Retinal pigment epithelial cell (primary cell): Measurements from ENCODE around the gene GGPS1.

Experiments
- DNase-seq: peaks from one replicate; pipeline ENCODE4 v3.0.0-alpha.2; 2010; ENCODE audit warnings: low read depth
- H3K4me3 ChIP-seq: 2 replicates; pipeline ENCODE4 v1.5.1; 2011; ENCODE audit warnings: mild to moderate bottlenecking, low read length, control low read depth, moderate library complexity
- CTCF ChIP-seq: conservative IDR thresholded peaks from 2 replicates; pipeline ENCODE4 v1.5.1; 2011; ENCODE audit warnings: low read depth, low read length, control low read depth, inconsistent platforms

Gene GGPS1

GRCh38 chr1:235391874-235392273 lies 63.5 kb downstream of the GGPS1 start:
- no peak for DNase-seq
- no peak for TF ChIP-seq CTCF
- no peak overlapping the region for H3K4me3 ChIP-seq
